HEK293T (cell line): ENCODE results near the gene SULT1C2.

Source experiments
- ARNT ChIP-seq: fragments of 450-650 bp; IDR thresholded peaks from 2 replicates; pipeline ENCODE4 v1.6.1; 2017; ENCODE audit warnings: mild to moderate bottlenecking
- BHLHE40 ChIP-seq: fragments of 450-650 bp; IDR thresholded peaks from 2 replicates; pipeline ENCODE4 v1.6.1; 2016; ENCODE audit warnings: mild to moderate bottlenecking, moderate library complexity, borderline replicate concordance
- ELF4 ChIP-seq: fragments of 450-650 bp; IDR thresholded peaks from 2 replicates; pipeline ENCODE4 v1.6.1; 2017; ENCODE audit warnings: antibody characterized with exemption
- FOXK2 ChIP-seq: fragments of 450-650 bp; IDR thresholded peaks from 2 replicates; pipeline ENCODE4 v1.6.1; 2016; ENCODE audit warnings: mild to moderate bottlenecking
- FOXM1 ChIP-seq: fragments of 450-650 bp; IDR thresholded peaks from 2 replicates; pipeline ENCODE4 v1.6.1; 2017; ENCODE audit warnings: mild to moderate bottlenecking, borderline replicate concordance
- SP1 ChIP-seq: fragments of 450-650 bp; IDR thresholded peaks from 2 replicates; pipeline ENCODE4 v1.6.1; 2017

DNA sequence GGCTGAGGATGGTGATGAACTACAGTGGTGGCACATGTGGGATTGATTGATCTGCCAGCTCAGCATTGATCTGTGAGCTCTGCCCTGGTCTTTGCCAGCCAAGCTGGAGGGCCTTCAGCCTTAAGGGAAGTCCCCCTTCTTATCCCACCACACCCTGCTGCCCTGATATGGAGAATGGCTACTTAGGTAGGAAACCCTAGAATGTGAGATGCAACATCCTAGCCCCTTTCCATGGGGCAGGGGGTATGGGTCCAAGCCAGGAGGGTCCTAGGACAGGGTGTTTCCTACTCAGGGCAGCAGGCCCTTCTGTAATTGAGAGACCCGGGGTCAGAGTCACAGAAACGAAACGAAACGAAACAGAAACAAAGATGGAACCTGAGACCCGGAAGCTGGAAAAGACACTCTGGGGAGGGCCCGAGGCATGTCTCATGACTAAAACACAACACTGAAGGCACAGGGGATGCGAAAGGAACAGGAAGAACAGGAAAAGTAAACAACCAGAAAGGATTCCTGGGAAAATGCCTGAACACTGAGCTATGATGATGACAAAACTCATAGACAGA is 16.9 kb upstream of the SULT1C2 start:
- TF ChIP-seq ELF4 (no peak), FOXK2 (no peak), SP1 (no peak), FOXM1 (no peak), BHLHE40 (no peak), ARNT (no peak)
